Liver (tissue), 9 donors: Measurements from ENCODE around the gene ZNF148. TPM values are rescaled to one million over a fixed set of nuclear protein-coding genes. Genes with fewer than 3 reads are reported as not detected.

Source experiments
- DNase-seq: peaks from one replicate; pipeline ENCODE4 v3.0.0-alpha.2; 2017; ENCODE audit warnings: low spot score
- H3K27ac ChIP-seq, 2 donors: one replicate each; pipeline ENCODE4 v1.7.0; 2013; ENCODE audit warnings: inconsistent platforms in 2 of 2, low read length in 2 of 2, control low read depth in 1 of 2, low read depth in 1 of 2, mild to moderate bottlenecking in 1 of 2
- H3K27me3 ChIP-seq, 4 donors: one replicate each; pipeline versions ENCODE4 v1.6.1 to v1.7.0; 2013; ENCODE audit warnings: low read length in 3 of 4, inconsistent platforms in 1 of 4, mild to moderate bottlenecking in 1 of 4, moderate library complexity in 1 of 4; ENCODE audit not compliant: control insufficient read depth in 4 of 4, insufficient read depth in 4 of 4
- H3K36me3 ChIP-seq, 4 donors: one replicate each; pipeline versions ENCODE4 v1.6.1 to v1.7.0; 2013; ENCODE audit warnings: low read length in 3 of 4, mild to moderate bottlenecking in 3 of 4, low read depth in 1 of 4, moderate library complexity in 1 of 4; ENCODE audit not compliant: control insufficient read depth in 4 of 4, insufficient read depth in 3 of 4
- H3K4me1 ChIP-seq, 4 donors: one replicate each; pipeline versions ENCODE4 v1.6.1 to v1.7.0; 2013; ENCODE audit warnings: low read length in 3 of 4, mild to moderate bottlenecking in 3 of 4, moderate library complexity in 1 of 4; ENCODE audit not compliant: control insufficient read depth in 4 of 4, insufficient read depth in 4 of 4
- H3K4me3 ChIP-seq, 3 donors: one replicate each; pipeline versions ENCODE4 v1.6.1 to v1.7.0; 2013; ENCODE audit warnings: low read length in 3 of 3, control low read depth in 1 of 3, low read depth in 1 of 3, mild to moderate bottlenecking in 1 of 3
- H3K9ac ChIP-seq, 2 donors: one replicate each; pipeline ENCODE4 v1.7.0; 2013; ENCODE audit warnings: low read length in 2 of 2, mild to moderate bottlenecking in 2 of 2, moderate library complexity in 2 of 2, control low read depth in 1 of 2, low read depth in 1 of 2
- H3K9me3 ChIP-seq, 4 donors: one replicate each; pipeline versions ENCODE4 v1.6.1 to v1.7.0; 2013; ENCODE audit warnings: low read length in 3 of 4; ENCODE audit not compliant: control insufficient read depth in 4 of 4
- ATF3 ChIP-seq: IDR thresholded peaks from 2 replicates; pipeline ENCODE4 v1.6.1; 2016; ENCODE audit warnings: antibody characterized with exemption
- EGR1 ChIP-seq, 2 donors: IDR thresholded peaks; 2 replicates each; pipeline ENCODE4 v1.6.1; 2016 to 2018; ENCODE audit warnings: antibody characterized with exemption in 2 of 2, low read depth in 2 of 2
- FOXA1 ChIP-seq: IDR thresholded peaks from 2 replicates; pipeline ENCODE4 v1.6.1; 2016; ENCODE audit warnings: antibody characterized with exemption
- HNF4G ChIP-seq: IDR thresholded peaks from 2 replicates; pipeline ENCODE4 v1.6.1; 2016; ENCODE audit warnings: antibody characterized with exemption
- JUND ChIP-seq, 2 donors: IDR thresholded peaks; 2 replicates each; pipeline ENCODE4 v1.6.1; 2016; ENCODE audit warnings: antibody characterized with exemption in 2 of 2
- NR2F2 ChIP-seq: IDR thresholded peaks from 2 replicates; pipeline ENCODE4 v1.6.1; 2016; ENCODE audit warnings: antibody characterized with exemption
- RAD21 ChIP-seq, 2 donors: IDR thresholded peaks; 2 replicates each; pipeline ENCODE4 v1.6.1; 2016; ENCODE audit warnings: antibody characterized with exemption in 2 of 2, mild to moderate bottlenecking in 2 of 2
- REST ChIP-seq: IDR thresholded peaks from 2 replicates; pipeline ENCODE4 v1.6.1; 2016; ENCODE audit warnings: antibody characterized with exemption, mild to moderate bottlenecking
- RXRA ChIP-seq, 2 donors: IDR thresholded peaks; 2 replicates each; pipeline ENCODE4 v1.6.1; 2017 to 2018; ENCODE audit warnings: antibody characterized with exemption in 2 of 2, mild to moderate bottlenecking in 1 of 2
- SP1 ChIP-seq: IDR thresholded peaks from 2 replicates; pipeline ENCODE4 v1.6.1; 2018; ENCODE audit warnings: antibody characterized with exemption, mild to moderate bottlenecking
- TAF1 ChIP-seq: conservative IDR thresholded peaks from 2 replicates; pipeline ENCODE4 v1.6.1; 2016; ENCODE audit warnings: antibody characterized with exemption, mild to moderate bottlenecking
- ZBTB33 ChIP-seq: IDR thresholded peaks from 2 replicates; pipeline ENCODE4 v1.6.1; 2016; ENCODE audit warnings: antibody characterized with exemption
- WGBS: extraction: QIAGEN DNeasy Blood & Tissue Kit; methylation state at CpG from one replicate; pipeline ENCODE4 v1.1.7; 2013; 5-methylcytosine and 5-hydroxymethylcytosine counted together
- polyA plus RNA-seq, 2 donors: library from polyadenylated mRNA; stranded (reverse) in 1 of 2; unstranded in 1 of 2; fragments of 200-250 nt in 1 of 2; fragments of >200 nt in 1 of 2; fragmentation: Nextera tagmentation in 1 of 2; extraction: Ambion mirVana in 1 of 2; gene quantifications; one replicate each; pipeline versions ENCODE4 v1.2.1 to v1.2.3, GENCODE V29; 2013 to 2015
- total RNA-seq, 2 donors: library from RNA; depleted of rRNA; stranded (reverse); fragments of >200 nt; gene quantifications; one replicate each; pipeline ENCODE4 v1.2.3, GENCODE V29; 2014
- donor health status: healthy.
- donor health status: healthy.
- donor health status: healthy.
- donor health status: healthy.
- donor health status: healthy.

ZNF148 gene
- total and polyA plus RNA-seq, 4 donors: 4.0 to 20.3 (median 17.1) TPM

GRCh38 chr3:125318167-125318865, 56.8 kb downstream of the ZNF148 start:
- TF ChIP-seq JUND (IDR thresholded peaks at IDR 0.05) (no peak), RAD21 (IDR thresholded peaks at IDR 0.05) (no peak), HNF4G (no peak), RXRA (IDR thresholded peaks at IDR 0.05) (no peak)
- no peaks in the 10 kb centered on the region for H3K27me3 ChIP-seq
- H3K27ac ChIP-seq: no peak overlapping the region
- WGBS: 93% methylated on average over 4 of the region's 4 CpGs
- no peak overlapping the region for H3K4me3 ChIP-seq
- no peaks in the 10 kb centered on the region for H3K9me3 ChIP-seq
- H3K36me3 ChIP-seq: peaks cover 0 to 4% (median 2%) of the 10 kb centered on the region in 4 donors
- no peak overlapping the region for H3K9ac ChIP-seq
- H3K4me1 ChIP-seq: peaks cover 0 to 6% (median 0%) of the 10 kb centered on the region in 4 donors
- DNase-seq: no peak

DNA sequence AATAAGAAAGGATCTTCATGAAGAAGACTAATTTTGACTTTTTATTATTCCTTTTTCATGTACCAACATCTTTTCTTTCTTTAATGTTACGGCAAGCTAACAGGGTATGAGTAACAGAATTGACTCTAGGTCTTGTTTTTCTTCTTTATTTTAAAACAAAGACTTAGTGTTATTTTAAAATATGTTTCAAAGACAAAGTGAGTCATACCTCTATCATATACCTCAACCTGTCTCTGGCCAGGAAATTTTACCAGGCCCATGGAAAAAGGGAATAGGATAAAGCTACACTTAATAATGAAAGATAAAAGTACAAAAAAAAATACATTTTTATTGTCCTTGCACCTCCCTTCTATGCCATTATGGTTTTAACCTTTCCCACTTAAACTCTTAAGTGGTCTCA, 57.4 kb downstream of the ZNF148 start:
- Histone ChIP-seq H3K36me3 (peaks cover 0 to 8% (median 2%) of the 10 kb centered on the region in 4 donors), H3K27me3 (no peaks in the 10 kb centered on the region), H3K4me3 (no peak overlapping the region), H3K9me3 (no peaks in the 10 kb centered on the region), H3K9ac (no peak overlapping the region), H3K4me1 (peaks cover 0 to 6% (median 0%) of the 10 kb centered on the region in 4 donors), H3K27ac (no peak overlapping the region)
- 97% methylated on average over 1 of the region's 1 CpG for WGBS
- TF ChIP-seq TAF1 (no peak), JUND (IDR thresholded peaks at IDR 0.05) (no peak), FOXA1 (no peak), RXRA (IDR thresholded peaks at IDR 0.05) (no peak), HNF4G (no peak), RAD21 (IDR thresholded peaks at IDR 0.05) (no peak), EGR1 (IDR thresholded peaks at IDR 0.05; ENCODE audit: low read depth in 2 of 2) (no peak), ATF3 (no peak), ZBTB33 (no peak), NR2F2 (no peak), SP1 (no peak)
- DNase-seq: no peak

- Histone ChIP-seq H3K27ac (no peak overlapping the region), H3K4me3 (no peak overlapping the region), H3K9ac (no peak overlapping the region), H3K27me3 (no peaks in the 10 kb centered on the region), H3K4me1 (peaks cover 0 to 6% (median 1%) of the 10 kb centered on the region in 4 donors), H3K36me3 (peaks cover 2 to 11% (median 4%) of the 10 kb centered on the region in 4 donors), H3K9me3 (no peaks in the 10 kb centered on the region)
- TF ChIP-seq REST (no peak), ZBTB33 (no peak)
- DNase-seq: no peak
Measured at GRCh38 chr3:125316949-125317348, 58.2 kb downstream of the ZNF148 start.
